ENCODE data around the gene ANKMY1. TPM values are rescaled to one million over a fixed set of nuclear protein-coding genes. Genes with fewer than 3 reads are reported as not detected.

Gene ANKMY1
- total and polyA plus RNA-seq, 8 donors = 6.9 to 20.1 (median 10.7) TPM

DNA sequence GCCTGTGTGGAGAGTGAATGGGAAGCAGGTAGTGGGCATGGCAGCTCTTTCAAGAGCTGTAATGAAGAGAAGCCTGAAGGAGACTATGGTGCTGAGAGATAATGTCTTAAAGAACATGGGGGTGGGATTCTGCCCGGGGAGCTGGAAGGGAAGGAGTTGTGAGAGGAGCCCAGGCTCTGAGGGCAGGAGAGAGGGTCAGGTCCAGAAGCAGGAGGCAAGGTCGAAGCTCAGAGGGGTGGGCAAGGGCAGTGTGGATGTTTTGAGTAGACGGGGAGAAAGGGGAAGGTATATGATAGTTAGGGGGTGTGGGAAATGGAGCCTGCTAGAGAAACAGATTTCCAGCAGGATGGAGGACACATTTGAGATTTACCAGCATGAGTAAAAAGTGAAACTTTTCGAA is 30.9 kb upstream of the ANKMY1 start:
- FAIRE-seq (no peak), DNase-seq (peak in 1 of 6 donors; percentile 26), ATAC-seq (no peak)
- H3K36me3 ChIP-seq = peaks cover 0 to 21% (median 0%) of the 10 kb centered on the region in 3 donors
- no peak overlapping the region for H3K4me3 ChIP-seq
- WGBS, 2 donors = 71 to 81% methylated on average over 4 of the region's 4 CpGs
- peaks cover 10 to 23% (median 13%) of the 10 kb centered on the region in 3 donors for H3K4me1 ChIP-seq
- TF ChIP-seq, protein P1, sequence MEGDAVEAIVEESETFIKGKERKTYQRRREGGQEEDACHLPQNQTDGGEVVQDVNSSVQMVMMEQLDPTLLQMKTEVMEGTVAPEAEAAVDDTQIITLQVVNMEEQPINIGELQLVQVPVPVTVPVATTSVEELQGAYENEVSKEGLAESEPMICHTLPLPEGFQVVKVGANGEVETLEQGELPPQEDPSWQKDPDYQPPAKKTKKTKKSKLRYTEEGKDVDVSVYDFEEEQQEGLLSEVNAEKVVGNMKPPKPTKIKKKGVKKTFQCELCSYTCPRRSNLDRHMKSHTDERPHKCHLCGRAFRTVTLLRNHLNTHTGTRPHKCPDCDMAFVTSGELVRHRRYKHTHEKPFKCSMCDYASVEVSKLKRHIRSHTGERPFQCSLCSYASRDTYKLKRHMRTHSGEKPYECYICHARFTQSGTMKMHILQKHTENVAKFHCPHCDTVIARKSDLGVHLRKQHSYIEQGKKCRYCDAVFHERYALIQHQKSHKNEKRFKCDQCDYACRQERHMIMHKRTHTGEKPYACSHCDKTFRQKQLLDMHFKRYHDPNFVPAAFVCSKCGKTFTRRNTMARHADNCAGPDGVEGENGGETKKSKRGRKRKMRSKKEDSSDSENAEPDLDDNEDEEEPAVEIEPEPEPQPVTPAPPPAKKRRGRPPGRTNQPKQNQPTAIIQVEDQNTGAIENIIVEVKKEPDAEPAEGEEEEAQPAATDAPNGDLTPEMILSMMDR (IDR thresholded peaks at IDR 0.05) = no peak
- intact Hi-C loops (cut with DNase I) = no loop called here
- H3K27me3 ChIP-seq = no peaks in the 10 kb centered on the region
- no peak overlapping the region for H3K27ac ChIP-seq
- H3K9me3 ChIP-seq = no peaks in the 10 kb centered on the region

DNA sequence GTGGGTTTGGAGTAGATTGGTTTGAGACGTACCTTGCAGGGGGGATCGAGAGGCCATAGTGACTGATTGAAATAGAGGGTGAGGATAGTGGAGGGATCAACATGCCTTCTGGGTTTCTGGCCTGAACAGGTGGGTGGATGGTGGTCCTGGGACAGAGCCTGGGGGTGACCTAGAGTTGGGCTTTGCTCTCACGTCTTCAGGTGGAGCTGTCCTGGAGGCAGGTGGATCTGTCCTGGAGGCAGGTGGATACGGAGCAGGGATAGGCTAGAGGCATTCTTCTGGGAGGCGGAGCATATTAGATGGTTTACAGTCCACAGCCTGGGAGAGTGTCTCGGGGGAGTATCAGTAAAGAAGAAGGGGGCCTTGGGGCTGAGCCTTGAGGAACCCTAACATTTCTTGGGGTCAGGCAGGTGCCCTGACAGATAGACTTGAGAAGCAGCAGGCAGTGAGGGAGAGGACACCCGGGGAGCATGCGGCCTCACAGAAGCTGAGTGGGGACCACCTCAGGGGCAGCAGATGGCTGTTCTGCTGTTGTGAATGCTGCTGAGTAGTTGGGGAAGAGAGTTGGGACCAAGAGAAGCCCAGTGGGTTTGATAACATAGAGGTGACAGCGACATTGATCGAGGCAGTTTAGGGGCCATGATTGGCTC is 30.3 kb upstream of the ANKMY1 start:
- DNase-seq = peak in 2 of 6 donors; percentile 23 to 30

DNA sequence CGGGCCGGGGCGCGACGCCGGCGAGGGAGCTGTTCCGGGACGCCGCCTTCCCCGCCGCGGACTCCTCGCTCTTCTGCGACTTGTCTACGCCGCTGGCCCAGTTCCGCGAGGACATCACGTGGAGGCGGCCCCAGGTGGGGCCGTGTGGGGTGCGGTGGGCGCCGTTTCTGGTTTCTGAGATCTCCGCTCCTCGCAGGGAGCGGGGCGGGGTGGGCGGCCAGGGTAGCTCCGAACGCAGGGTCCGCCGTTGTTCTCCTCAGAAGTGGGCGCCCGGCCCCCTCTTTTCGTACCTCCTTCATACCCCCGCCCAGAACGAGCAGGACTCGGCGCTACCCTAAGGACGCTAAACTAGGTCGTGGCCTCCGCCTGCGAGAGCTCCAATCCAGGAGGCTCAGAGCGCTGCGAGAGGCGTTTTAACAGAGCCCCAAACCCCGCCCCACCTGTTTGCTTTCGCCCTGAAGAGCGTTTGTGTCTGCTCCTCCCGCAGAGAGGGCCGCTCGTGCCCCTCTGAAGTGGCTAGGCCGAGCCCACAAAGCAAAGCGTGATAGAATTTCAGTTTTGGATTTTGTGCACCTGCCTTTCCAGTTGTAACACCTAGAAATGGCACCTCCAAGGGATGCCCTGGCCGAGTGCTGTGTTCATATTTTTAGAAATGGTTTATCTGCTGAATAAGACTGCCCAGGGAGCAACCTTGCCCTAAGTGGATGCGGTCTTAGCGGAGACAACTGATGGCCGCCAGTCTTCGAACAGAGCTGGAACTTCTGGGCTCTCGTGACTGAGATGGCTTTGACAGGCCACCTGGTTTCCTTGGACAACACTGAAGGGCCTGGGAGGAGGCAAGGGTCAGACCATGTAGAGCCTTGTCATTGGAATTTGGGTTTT is 29.4 kb upstream of the ANKMY1 start:
- Histone ChIP-seq H3K9me3 (no peaks in the 10 kb centered on the region), H3K4me3 (peak overlapping the region; percentile 90 to 96 (median 94)), H3K4me1 (peaks cover 10 to 23% (median 13%) of the 10 kb centered on the region in 3 donors), H3K27me3 (no peaks in the 10 kb centered on the region), H3K36me3 (peaks cover 0 to 11% (median 0%) of the 10 kb centered on the region in 3 donors), H3K27ac (peak overlapping the region; percentile 74 to 95 (median 84))
- peak in 3 of 4 donors; percentile 8 to 37 (median 26) for ATAC-seq
- no peak for FAIRE-seq
- TF ChIP-seq, protein P1 (IDR thresholded peaks at IDR 0.05) = no peak
- intact Hi-C loops (cut with DNase I) = no loop called here
- 2% methylated on average over 62 of the region's 62 CpGs for WGBS, 2 donors
- peak in 4 of 6 donors; percentile 47 to 84 (median 58) for DNase-seq

More for the DNA sequence above, 30.3 kb upstream of the ANKMY1 start:
- FAIRE-seq = no peak
- no peaks in the 10 kb centered on the region for H3K27me3 ChIP-seq
- H3K4me3 ChIP-seq = peak overlapping the region in 1 of 4 donors; percentile 96
- no peak overlapping the region for H3K27ac ChIP-seq
- intact Hi-C loops (cut with DNase I) = no loop called here
- TF ChIP-seq, protein P1 (IDR thresholded peaks at IDR 0.05) = no peak
- no peaks in the 10 kb centered on the region for H3K9me3 ChIP-seq
- WGBS, 2 donors = 72 to 80% methylated on average over 10 of the region's 10 CpGs
- H3K4me1 ChIP-seq = peaks cover 10 to 23% (median 13%) of the 10 kb centered on the region in 3 donors
- no peak for ATAC-seq
- peaks cover 0 to 17% (median 0%) of the 10 kb centered on the region in 3 donors for H3K36me3 ChIP-seq

DNA sequence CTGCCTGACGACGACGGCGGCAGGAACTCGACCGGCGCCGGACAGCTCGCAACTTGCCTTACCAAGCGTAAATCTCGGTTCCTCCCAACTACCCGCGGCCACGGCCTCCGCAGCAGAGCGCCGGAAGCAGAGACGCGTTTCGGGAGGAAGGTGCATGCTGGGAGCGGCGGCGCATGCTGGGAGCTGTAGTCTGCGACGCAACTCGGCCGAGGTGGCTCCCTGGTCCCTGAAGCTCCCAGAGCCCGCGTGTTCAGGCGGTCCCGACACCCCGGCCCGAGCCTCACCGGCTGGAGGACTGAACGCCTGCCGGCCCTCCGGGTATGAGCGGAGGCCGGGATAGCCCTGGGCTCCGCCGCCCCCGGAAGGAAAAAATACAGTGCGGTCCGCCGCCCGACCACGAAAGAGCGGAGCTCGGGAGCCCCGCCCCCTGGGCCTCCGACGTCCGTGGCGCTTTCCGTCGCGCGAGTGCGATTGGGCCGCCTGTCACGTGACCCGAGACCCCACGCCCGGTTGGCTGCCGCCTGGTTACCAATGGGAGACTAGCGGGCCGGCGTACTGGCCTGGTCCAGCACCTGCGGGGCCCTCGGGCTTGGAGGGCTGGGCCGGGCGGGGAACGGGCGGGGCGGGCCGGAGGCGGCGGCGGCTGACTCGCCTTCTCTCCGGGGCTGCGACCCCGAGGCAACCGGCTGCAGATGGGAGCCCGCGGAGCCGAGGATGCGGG is 28.6 kb upstream of the ANKMY1 start, which contains the start of gene CAPN10:
TSS of gene CAPN10 (plus strand) at position 537 of the 721 bp plus-strand sequence. CDS start at position 715, 178 bp downstream.
- Histone ChIP-seq H3K27ac (peak within 1 kb of the TSS; percentile 74 to 95 (median 84)), H3K36me3 (peaks cover 0 to 8% (median 0%) of the 10 kb centered on the region in 3 donors), H3K27me3 (no peaks in the 10 kb centered on the region), H3K4me3 (peak within 1 kb of the TSS; percentile 90 to 96 (median 94)), H3K9me3 (no peaks in the 10 kb centered on the region), H3K4me1 (peaks cover 10 to 23% (median 13%) of the 10 kb centered on the region in 3 donors)
- intact Hi-C loops (cut with DNase I) = no loop called here
- ATAC-seq (peak; percentile 96 to 98 (median 98)), DNase-seq (peak; percentile 96 to 99 (median 98)), FAIRE-seq (no peak)
- TF ChIP-seq, protein P1 (IDR thresholded peaks at IDR 0.05) = no peak
- 0% methylated on average over 66 to 88 of the region's 88 CpGs for WGBS, 2 donors

Data from pancreas (tissue), 10 donors.